AG04449 (cell line): ENCODE measurements around the gene POP7.
A peak's percentile ranks its signal among the peaks of the same experiment; 100 is the strongest.

ENCODE experiments used
- CTCF ChIA-PET: fragments of 350-600 bp; formaldehyde crosslinking; extraction: SDS; loops from one replicate; lab custom pipeline; 2021; ENCODE audit warnings: antibody characterized with exemption; lab: Yijun Ruan, JAX
- POLR2A ChIA-PET: fragments of 400-600, 350-600 bp; formaldehyde crosslinking; extraction: SDS; loops from one replicate; lab custom pipeline; 2020; ENCODE audit warnings: antibody characterized with exemption, inconsistent platforms; lab: Yijun Ruan, JAX
- DNase-seq: peaks from one replicate; pipeline ENCODE4 v3.0.0-alpha.2; 2010; ENCODE audit warnings: low read depth, low spot score
- H3K4me3 ChIP-seq: 2 replicates; pipeline ENCODE4 v1.5.1; 2011; ENCODE audit warnings: low read depth, mild to moderate bottlenecking, control low read depth, low read length
- CTCF ChIP-seq: IDR thresholded peaks from one replicate; pipeline ENCODE4 v1.5.1; 2011; ENCODE audit warnings: mild to moderate bottlenecking, moderate library complexity, low read length, control low read depth, inconsistent platforms; ENCODE audit not compliant: insufficient read depth; ENCODE audit errors: missing control alignments

Gene POP7

GRCh38 chr7:100736671-100737070 is 30.8 kb downstream of the POP7 start:
- CTCF ChIA-PET, result interaction anchor here (2.5 kb wide), 1 partner anchor 31 kb away, joined by 7 read pairs; the partner anchor contains the start of gene POP7
- no peak for DNase-seq
- TF ChIP-seq CTCF, result no peak
- no peak overlapping the region for H3K4me3 ChIP-seq
- POLR2A ChIA-PET, result no interaction called here

- no peak for DNase-seq
- TF ChIP-seq CTCF, result no peak
- H3K4me3 ChIP-seq, result no peak overlapping the region
- CTCF ChIA-PET, result no interaction called here
- POLR2A ChIA-PET, result no interaction called here
Measured at GRCh38 chr7:100739934-100740333, 34.0 kb downstream of the POP7 start.

- DNase-seq, result no peak
- no peak for TF ChIP-seq CTCF
- ChIA-PET CTCF (no interaction called here), POLR2A (no interaction called here)
- no peak overlapping the region for H3K4me3 ChIP-seq
Measured at GRCh38 chr7:100744605-100745004, 38.7 kb downstream of the POP7 start.

- ChIA-PET POLR2A (no interaction called here), CTCF (no interaction called here)
- peak overlapping the region; percentile 50 for H3K4me3 ChIP-seq
- TF ChIP-seq CTCF, result no peak
- DNase-seq, result no peak
Measured at GRCh38 chr7:100745184-100745583, 39.3 kb downstream of the POP7 start.

GRCh38 chr7:100752994-100753393 is 47.1 kb downstream of the POP7 start:
- CTCF ChIA-PET, result no interaction called here
- H3K4me3 ChIP-seq, result no peak overlapping the region
- POLR2A ChIA-PET, result no interaction called here
- DNase-seq, result no peak
- TF ChIP-seq CTCF, result no peak

GRCh38 chr7:100753750-100754149 is 47.8 kb downstream of the POP7 start:
- CTCF ChIA-PET, result no interaction called here
- H3K4me3 ChIP-seq, result no peak overlapping the region
- no peak for DNase-seq
- TF ChIP-seq CTCF, result no peak
- POLR2A ChIA-PET, result no interaction called here
